OCI-LY1 (cell line): ENCODE data around the gene POLE.

Source experiments
- EZH2 ChIP-seq: fragments of 200-600 bp; sonication (generic), shearing (Covaris generic); IDR thresholded peaks from 2 replicates; pipeline ENCODE4 v1.8.0; 2017; ENCODE audit warnings: borderline replicate concordance, mixed run types, mild to moderate bottlenecking, antibody characterized with exemption, low read length, moderate library complexity, mixed read lengths
- TF ChIP-seq, protein P1 (sequence below): fragments of 200-600 bp; sonication (generic), shearing (Covaris generic); IDR thresholded peaks from 2 replicates; pipeline ENCODE4 v1.5.1; 2017; ENCODE audit warnings: mild to moderate bottlenecking, antibody characterized with exemption, low read length, moderate library complexity, mixed read lengths

DNA sequence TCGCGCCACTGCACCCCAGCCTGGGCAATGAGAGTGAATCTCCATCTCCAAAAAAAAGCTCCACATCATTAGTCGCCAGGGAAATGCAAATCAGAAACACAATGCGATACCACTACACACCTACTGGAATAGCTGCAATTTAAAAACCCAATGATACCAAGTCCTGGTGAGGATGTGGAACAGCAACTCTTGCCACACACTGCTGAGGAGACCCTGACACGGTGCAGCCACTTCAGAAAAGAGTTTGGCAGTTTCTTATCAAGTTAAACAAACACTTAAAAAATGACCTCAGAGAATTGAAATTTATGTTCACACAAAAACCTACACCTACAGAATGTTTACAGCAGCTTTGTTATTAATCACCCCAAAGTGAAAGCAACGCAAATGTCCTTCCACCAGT, 56.5 kb downstream of the POLE start:
- TF ChIP-seq, protein P1, sequence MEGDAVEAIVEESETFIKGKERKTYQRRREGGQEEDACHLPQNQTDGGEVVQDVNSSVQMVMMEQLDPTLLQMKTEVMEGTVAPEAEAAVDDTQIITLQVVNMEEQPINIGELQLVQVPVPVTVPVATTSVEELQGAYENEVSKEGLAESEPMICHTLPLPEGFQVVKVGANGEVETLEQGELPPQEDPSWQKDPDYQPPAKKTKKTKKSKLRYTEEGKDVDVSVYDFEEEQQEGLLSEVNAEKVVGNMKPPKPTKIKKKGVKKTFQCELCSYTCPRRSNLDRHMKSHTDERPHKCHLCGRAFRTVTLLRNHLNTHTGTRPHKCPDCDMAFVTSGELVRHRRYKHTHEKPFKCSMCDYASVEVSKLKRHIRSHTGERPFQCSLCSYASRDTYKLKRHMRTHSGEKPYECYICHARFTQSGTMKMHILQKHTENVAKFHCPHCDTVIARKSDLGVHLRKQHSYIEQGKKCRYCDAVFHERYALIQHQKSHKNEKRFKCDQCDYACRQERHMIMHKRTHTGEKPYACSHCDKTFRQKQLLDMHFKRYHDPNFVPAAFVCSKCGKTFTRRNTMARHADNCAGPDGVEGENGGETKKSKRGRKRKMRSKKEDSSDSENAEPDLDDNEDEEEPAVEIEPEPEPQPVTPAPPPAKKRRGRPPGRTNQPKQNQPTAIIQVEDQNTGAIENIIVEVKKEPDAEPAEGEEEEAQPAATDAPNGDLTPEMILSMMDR: no peak
- TF ChIP-seq EZH2: no peak
